Superior temporal gyrus (tissue), 1 donor: Measurements from ENCODE around the gene SV2B.
A peak's percentile ranks its signal among the peaks of the same experiment; 100 is the strongest.

ENCODE experiments used
- DNase-seq: peaks from one replicate; pipeline ENCODE4 v3.0.0-alpha.2; 2016; ENCODE audit errors: extremely low spot score

Gene SV2B

DNA sequence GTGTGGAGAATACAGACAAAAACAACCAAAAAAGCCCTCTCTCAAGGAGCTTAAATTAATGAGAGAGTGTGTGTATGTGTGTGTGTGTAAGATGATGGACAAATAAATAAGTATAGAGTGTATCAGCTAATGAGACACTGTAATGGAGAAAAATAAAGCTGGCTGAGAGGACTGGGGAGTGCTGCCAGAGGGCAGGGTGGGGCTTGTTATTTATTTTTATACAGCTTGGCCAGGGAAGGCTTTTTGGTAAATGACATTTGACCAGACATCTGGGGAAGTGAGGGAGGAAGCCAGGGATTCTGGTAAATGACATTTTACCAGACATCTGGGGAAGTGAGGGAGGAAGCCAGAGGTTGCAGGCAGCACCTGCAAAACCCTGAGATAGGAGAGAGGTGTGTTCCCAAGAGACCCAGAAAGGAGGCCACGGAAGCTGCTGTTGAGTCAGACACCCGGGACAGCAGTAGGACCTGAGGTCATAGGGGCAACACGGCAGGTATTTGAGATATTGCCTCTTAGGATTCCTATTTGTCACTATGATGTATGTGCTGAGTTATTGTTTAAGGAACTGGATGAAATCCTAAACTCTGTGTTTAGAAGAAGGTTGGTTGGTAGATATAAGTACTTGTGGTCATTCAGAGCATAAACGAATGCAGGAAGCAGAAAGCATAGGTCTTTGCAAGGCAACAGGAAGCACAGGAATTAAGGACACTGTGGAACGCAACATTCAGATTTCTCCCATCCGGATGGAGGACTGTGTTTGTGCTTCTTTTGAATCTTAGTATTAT, 2.7 kb downstream of the SV2B start:
- DNase-seq, result peak; percentile 29

DNA sequence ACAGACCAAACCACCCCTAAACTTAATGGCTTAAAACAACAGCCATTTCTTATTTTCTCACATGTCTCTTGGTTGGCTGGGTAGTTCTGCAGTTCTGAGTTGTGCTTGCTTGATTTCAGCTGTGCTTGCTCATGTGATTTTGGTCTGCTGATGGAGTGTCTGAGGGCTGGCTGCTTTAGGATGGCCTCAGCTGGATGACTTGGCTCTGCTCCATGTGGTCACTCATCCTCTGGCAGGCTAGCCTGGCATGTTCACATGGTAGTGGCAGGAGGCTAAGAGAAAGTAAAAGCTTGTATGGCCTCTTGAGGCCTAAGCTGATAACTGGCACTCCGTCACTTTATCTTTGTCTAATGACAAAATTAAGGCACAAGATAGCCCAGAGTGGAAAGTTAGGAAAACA, 4.1 kb downstream of the SV2B start:
- DNase-seq, result peak; percentile 90

DNA sequence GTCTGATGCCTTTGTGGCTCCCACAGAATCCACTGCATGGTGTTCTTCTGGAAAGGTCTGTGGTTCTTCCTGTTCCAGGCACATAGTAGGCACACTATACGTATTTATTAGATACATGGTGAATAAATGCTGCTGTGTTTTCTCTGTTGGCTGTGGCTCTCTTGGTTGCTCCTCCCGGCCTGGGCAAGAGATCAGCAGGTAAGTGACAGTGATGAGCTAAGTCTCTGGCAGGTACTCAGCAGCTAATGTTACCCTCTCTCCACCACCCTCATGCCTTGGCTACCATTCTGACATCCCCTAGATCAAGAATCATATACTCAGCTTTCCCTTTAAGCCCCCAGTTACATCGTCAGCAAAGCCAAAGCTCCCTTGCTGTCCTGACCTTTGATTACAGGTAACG, 8.4 kb downstream of the SV2B start:
- DNase-seq, result no peak

DNA sequence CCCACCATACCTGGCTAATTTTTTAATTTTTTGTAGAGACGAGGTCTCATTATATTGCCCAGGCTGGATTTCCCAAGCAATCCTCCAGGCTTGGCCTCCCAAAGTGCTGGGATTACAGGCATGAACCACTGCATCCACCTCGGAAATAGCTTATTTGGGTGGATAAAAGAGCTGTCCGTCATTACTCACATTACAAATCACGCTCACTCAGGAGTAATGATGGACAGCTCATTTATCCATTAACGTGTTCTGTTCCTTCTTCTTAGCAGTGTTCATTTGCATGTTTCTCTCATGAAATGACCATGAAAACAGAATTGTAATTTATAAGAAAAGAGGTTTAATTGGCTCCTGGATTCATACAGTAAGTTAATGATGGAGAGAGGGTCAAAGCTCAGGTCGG, 9.8 kb downstream of the SV2B start:
- DNase-seq, result no peak

DNA sequence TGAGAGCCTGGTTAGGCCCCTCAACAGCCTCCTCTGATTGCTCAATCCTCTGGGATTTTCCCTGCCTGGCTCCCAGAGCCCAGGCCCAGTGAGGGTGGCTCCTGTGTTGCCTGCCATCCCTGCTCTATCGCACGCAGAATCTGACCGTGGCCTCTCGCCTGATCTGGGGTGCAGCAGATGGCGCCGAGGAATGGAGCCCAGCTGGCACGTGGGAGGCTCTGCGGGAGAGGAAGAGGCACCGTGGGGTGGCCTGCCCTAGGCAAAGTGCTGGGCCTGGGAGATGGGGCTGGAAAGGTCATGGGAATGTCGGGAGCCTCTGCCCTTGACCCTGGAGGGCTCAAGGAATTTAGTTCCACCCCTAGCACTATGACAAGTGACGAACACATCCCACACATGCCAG, 10.3 kb downstream of the SV2B start:
- no peak for DNase-seq

DNA sequence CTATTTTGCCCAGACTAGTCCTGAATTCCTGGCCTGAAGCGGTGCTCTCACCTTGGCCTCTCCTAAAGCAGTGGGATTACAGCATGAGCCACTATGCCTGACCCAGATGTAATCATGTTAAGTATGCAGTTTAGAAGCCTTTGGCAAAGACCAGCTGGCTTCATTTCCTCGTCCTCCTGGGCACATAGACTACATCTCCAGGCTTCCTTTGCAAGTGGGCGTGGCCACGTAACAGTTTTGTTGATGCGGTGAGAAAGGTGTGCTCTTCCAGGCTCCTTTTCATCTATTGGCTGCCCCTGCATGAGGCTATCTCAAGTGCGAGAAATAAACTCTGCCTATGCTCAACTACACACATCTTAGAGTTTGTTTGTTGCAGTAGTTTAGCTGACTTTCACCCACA, 13.0 kb downstream of the SV2B start:
- no peak for DNase-seq

DNA sequence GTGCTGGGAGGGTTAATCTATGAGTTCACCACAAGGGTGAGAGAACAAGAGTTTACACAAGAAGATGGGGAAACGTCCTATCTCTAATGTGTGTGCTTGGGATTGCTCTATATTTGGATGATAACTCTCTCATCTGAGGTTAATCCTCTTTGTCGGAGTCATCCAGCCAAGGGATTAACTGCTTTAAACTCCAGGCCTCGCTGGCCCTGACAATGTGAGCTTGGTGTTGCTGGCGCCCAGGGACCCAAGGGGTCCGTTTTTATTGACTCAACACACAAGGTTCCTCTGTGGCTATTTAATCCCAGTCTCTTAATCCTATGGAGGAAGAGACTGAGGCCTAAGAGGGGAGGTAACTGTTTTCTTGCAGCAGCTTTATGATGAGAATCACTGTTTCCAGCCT, 14.2 kb downstream of the SV2B start:
- DNase-seq, result no peak

DNA sequence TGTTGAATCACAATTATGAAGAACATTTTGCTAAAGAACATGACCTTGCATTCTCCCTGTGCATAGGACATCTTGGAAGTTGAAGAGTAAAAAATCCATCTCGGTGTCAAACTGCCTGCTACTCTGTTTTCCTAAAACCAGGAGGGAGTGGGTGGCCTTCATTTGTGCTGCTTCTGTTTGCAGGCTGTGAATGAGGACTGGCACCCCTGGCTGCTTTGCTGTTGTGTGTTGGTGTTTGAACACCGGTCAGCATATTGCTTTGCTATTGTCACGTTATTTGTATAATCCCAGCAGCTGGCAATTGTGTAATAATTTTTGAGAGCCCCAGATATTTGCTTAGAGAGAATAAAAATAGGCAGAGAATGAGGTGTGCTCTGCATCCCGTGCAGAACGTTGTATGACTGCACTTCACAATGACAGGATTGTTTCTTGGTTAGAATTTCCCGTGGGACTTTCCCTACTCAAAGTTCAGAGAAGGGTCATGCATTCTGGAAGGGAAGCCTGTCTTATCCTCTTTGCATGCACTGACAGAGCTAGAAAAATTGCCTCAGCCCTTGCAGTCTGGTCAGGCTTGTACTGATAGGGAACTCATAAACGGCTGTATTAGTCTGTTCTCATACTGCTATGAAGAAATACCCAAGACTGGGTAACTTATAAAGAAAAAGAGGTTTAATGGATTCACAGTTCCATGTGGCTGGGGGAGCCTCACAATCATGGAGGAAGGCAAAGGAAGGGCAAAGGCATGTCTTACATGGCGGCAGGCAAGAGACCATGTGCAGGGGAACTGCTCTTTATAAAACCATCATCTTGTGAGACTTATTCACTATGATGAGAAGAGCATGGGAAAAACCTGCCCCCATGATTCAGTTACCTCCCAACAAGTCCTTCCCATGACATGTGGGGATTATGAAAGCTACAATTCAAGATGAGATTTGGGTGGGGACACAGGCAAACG, 16.3 kb downstream of the SV2B start:
- DNase-seq, result no peak

DNA sequence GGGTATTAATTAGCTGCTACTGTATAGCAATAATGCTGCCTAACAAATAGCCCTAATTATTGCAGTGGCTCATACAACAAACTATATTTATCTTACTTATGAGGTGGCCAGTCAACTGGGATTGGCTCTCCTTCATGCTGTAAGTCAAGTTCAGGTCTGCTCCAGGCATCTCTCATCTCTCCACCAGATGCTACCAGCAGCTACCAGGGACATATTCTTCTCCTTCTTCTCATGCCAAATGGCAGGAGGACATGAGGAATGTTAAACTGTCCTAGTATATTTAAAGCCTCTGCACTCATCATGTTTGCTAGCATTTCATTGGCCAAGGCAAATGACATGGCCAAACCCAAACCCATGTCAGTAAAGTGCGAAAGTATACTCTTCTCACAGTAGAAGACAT, 17.3 kb downstream of the SV2B start:
- DNase-seq, result no peak

DNA sequence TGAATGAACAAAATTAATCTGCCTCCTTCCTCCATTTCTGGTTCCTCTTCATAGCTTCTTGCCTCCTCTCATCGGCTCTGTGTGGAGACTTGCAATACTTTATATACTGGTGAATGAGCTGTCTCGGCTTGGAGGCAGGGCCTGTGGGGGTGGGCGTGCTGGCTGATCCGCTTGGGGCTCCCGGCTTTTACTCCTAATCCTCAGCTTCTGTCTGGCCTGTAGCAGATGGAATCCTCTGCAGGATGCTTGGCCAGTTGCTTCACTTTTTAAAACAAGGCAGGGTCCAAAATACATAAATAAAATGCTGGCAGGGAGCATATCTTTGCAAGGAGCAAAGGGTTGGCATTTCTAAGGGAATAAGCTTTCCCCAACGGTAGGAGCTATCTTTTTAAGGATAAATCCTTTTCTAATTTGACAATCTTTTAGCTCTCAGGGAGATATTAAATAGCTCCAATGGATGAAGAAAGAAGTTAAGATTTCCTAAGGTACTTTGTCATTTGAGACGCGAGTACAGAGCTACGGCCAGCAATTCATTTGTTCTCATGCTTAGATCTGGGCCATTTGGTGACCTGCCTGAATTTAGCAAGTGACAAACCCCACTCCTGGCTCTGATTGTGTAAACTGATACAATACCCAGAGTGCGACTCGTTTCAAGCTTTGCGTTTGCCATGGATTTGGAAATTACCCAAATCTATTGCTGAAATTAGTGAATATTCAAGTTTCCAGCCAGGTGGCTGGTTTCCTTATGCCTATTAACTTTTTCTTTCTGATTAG, 18.9 kb downstream of the SV2B start:
- no peak for DNase-seq

DNA sequence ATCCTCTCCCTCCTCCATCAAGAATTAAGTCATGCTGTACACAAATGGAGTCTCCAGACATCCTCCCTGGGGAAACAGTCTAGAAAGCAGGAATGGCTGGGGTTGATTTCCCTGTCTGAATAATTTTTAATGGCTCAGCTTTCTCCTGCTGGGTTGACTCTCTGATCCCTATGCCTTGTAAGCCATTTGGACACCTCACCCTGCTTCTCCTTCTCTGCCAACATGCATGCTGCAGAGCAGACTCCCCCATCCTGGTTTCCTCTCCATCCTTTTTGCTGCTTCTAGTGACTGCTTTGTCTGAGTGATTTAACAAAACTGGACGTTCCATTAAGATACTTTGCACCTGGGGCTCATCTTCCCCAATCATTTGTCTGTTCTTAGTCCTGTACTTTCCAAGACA, 22.2 kb downstream of the SV2B start:
- DNase-seq, result no peak

DNA sequence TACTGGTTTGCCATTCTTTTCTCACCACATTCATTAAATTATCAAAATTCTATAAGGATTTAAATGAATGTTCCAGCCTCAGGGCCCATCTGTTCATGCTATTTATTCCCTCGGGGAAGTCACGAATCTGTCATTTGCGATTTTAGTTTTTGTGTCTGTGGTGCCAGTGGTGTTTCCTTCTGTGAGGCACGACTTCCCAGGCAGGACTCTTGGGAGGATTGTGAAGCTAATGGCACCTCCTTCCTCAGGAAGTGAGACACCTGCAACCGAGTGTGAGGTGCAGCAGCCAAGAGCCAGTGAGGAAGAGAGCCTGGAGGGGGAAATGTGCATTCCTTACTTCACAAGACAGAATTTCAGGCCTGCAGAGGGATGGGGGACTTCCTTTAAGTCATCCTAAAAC, 24.1 kb downstream of the SV2B start:
- DNase-seq, result peak; percentile 64

DNA sequence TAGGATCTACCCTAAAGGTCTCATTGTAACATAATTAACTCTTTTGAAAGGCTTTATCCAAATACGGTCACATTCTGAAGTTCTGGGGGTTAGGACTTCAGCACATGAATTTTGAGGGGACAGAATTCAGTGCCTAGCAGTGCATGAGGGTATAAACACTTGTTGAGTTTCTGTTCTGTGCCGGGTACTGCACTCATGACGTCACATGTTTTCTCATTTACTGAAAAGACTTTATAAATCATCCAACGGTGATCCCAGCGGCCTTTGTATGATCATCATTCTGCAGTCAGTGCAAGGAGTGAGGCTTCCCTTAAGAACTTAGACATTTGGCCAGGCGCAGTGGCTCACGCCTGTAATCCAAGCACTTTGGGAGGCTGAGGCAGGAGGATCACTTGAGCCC, 25.1 kb downstream of the SV2B start:
- no peak for DNase-seq

DNA sequence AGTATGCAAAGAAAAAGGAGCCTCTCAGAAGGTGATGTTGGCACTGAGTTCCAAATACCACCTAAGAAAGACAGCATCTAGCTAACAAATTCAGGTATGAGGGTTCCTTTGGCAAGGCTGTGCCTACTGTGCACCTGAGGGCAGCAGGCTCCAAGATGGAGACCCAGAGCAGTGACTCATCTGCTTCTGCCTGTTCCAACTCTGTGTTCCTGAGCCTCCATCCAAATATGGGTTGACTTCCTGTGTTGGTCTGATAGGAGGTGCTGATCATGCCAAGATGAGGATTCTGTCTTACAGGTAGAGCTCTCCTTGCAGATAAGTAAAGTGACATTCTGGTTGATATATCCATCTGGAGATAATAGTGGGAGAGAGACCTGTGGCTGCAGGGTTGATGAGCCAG, 26.0 kb downstream of the SV2B start:
- DNase-seq, result no peak

DNA sequence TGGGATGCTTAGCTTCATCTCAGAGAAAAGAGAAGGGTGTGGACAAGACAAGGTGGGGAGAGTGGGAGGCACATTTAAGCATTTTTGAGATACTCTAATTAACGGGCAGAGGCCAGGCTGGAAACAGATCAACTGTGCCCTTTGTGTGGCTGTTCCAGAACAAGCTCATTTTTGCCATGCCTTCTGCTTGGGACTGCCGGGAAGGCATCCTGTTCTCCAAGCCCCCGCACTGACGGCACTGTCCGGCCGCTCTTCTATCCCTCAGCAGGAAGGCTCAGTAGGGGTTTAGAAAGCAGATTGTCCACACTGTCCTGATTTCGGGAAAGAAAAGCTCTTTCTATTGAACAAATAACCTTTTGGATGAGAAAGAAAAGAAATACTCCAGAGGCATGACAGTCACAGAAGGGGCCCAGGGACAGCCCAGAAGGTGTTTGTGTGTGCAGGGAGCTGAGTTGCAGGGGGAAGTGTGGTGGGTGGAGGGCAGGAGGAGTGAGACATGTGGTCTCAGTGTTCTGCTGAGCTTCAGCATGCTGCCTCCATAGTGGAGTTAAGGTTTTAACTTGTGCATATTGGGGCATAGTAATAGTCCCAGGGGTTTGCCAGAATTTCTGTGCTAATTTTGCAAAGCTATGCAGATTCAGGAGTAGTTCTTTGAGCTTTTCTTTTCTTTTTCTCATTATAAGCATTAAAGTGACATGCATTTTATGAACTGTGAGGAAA, 27.3 kb downstream of the SV2B start:
- DNase-seq, result no peak

DNA sequence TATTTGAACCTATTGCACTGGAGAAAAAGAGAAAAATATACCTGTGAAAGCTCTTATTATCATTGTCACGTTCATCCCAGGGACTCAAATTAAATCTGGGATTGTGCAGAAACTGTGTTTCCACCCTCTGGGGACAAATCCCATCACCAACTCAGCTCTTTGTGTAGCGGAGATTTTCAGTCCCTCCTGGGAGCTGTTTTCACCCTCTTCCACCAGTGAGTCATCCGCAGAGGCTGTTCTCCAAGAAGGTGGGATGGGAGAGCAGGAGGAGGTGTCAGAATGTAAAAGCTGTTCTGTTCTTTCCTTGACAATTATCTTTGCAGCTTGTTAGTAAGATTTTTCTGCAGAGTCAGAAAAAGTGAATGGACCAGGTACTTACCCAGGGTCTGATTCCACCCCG, 28.0 kb downstream of the SV2B start:
- peak; percentile 63 for DNase-seq

DNA sequence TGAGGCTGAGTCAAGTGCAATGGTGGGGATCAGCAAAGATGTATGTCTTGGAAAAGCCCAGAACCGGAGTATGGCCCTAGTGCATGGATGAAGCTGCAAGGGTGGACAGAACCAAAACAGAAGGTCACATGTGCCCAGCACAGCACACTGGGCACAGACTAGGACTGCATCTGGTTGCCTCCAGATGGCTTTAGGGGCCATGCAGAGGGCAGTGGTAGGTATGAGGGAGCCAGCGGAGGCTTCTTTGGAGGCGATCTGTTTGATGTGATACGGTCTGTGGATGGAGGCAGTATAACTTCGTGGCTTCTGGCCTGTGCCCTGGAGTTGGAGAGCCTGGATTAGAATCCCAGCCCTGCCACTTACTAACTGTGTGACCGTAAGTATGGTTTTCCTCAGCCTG, 29.4 kb downstream of the SV2B start:
- DNase-seq, result no peak

DNA sequence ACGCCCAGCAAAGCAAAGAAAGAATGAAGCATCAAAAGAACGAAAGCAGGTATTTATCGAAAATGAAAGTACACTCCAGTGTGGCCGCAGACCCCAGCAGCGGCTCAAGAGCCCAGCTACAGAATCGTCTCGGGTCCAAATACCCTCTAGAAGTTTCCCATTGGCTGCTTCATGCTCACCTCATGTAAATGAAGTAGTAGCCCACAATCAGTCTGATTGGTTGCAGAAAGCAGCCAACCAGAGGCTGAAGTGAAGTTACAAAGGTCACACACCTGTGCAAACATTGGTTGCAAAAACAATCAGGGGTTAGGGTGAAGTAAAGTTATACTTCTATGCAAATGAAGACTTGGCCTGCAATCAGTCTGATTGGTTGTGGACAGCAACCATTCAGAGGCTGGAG, 32.0 kb downstream of the SV2B start:
- no peak for DNase-seq

DNA sequence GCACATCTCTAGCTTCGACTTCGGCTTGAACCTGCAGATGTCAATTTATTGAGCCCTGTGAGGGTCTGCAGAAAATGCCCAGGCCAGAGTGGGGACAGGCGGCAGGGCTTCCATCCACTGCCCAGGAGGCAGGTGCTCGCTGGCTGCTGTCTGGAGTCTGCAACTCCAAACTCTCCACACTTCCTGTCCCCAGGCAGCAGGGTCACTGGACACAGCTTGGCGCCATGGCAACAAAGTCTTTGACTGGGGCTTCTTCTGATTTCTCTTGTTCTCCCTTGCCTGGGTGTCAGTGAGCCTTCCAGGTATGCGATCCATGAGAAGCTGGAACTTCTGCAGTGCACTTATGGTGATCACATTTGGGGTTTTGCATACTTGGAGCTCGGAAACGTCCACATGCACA, 33.5 kb downstream of the SV2B start:
- no peak for DNase-seq

DNA sequence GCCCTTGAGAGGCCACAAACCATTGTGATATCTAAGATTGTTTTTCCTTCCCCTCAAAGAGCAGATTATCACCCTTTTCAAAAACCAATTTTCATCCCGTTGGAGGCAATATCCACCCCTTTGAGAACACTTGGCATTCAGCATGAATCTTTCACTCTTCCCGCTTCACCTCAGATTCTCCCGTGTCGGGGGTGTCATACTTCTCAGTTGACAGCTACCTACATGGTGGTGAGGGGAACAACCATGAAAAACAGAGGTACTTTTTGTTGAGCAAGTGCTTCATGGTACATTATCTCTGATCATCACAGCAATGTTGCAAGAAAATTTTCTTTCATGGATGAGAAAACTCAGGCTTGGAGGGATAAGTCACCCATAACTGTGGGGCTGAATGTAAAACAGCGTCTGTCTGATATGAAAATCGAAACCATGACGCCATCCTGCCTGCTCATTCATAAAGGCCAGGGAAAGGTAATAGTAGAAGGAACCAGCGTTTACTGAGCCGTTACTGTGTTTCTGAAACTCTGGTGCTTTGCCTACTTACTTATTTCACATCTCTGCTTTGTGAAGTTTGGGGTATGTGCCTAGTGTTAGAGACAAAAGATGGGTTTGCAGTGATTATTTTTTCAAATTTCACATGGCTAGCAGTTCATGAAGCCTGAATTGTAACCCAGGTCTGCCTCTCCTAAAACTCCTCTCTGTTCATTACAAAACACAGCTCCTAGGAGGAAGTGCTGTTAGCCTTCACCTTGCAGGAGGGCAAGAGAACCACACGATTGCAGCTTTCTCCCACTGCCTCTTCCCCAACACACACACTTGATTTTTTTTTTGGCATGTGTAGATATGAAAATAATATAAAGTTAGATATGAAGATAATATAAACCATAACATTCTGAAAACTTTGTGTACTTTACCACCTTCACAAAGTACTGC, 35.4 kb downstream of the SV2B start:
- no peak for DNase-seq
